ENCODE results near the gene IRF4. TPM values are rescaled to one million over a fixed set of nuclear protein-coding genes. Genes with fewer than 3 reads are reported as not detected.

The IRF4 gene
- total RNA-seq, 1 donor from 2014 or later: 1.3 TPM

DNA sequence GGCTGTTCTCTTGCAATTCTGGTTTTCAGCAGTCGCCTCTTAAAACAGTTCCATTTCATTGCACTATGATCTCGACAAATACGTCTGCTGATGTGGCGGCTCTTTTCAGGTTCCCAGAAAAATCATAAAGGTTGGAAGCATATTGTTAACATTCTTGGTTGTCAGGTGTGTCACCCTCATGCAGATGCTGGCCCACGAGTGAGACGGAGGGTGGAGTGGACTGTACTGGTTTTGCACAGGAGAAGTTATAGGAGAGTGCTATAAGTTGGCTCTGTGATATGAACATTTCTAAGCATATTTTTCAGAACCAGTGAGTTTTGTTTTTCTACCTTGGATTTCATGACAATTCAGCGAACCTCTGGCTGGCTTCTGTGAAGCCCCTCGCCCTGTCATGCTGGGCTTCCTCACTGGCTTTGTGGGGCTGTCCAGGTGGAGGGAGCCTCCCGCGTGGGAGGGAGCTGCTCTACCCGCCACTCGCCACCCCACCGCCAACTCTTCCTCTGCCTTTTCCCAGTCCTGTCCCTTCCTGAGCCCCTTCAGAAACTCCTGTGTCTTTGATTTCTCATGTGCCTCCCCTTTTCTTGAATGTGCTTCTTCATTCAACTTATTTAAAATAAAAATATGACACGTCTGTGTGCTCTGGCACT is 10.6 kb downstream of the IRF4 start:
- Histone ChIP-seq H3K27ac (no peak overlapping the region), H3K4me1 (no peaks in the 10 kb centered on the region), H3K36me3 (no peaks in the 10 kb centered on the region), H3K9me3 (no peaks in the 10 kb centered on the region), H3K27me3 (no peaks in the 10 kb centered on the region), H3K4me3 (no peak overlapping the region)
- intact Hi-C loops (cut with DNase I): no loop called here
- DNase-seq (ENCODE audit: low spot score in 2 of 2): no peak
- TF ChIP-seq, protein P1, sequence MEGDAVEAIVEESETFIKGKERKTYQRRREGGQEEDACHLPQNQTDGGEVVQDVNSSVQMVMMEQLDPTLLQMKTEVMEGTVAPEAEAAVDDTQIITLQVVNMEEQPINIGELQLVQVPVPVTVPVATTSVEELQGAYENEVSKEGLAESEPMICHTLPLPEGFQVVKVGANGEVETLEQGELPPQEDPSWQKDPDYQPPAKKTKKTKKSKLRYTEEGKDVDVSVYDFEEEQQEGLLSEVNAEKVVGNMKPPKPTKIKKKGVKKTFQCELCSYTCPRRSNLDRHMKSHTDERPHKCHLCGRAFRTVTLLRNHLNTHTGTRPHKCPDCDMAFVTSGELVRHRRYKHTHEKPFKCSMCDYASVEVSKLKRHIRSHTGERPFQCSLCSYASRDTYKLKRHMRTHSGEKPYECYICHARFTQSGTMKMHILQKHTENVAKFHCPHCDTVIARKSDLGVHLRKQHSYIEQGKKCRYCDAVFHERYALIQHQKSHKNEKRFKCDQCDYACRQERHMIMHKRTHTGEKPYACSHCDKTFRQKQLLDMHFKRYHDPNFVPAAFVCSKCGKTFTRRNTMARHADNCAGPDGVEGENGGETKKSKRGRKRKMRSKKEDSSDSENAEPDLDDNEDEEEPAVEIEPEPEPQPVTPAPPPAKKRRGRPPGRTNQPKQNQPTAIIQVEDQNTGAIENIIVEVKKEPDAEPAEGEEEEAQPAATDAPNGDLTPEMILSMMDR (IDR thresholded peaks at IDR 0.05): no peak

DNA sequence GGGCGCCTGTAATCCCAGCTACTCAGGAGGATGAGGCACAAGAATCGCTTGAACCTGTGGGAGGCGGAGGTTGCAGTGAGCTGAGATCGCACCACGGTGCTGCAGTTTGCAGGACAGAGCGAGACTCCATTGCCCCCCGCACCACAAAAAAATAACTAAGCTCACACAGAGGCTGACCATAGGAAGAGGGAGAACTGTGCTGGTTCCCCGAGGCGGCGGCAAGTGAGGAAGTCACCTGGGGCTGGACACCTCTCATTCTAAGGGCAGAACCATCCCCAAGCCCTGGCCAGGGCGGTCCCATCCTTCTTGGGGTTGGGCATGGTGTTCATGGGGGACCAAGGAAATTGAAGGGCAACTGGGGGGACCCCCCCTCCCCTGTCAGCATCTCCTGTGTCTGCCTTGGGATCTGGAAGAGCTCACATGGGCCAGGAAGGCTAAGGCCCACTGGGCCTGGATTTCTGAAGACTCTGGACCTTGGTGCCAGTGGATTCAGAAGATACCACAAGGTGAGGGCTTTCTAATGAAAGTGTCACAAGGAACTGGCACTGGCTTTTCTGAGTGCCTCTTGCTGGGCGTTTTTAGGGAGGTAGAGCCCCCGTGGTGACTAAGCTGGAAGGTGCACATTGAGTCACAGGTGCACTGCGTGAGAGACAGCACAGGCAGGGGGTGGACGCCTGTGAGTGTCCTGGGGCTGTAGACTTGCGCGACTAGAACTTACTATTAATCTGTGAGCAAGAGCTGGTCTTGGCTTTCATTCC is 11.5 kb downstream of the IRF4 start:
- TF ChIP-seq, protein P1 (IDR thresholded peaks at IDR 0.05): no peak
- intact Hi-C loops (cut with DNase I): no loop called here
- no peak overlapping the region for H3K27ac ChIP-seq
- no peak for DNase-seq (ENCODE audit: low spot score in 2 of 2)
- no peaks in the 10 kb centered on the region for H3K4me1 ChIP-seq
- H3K9me3 ChIP-seq: no peaks in the 10 kb centered on the region
- no peaks in the 10 kb centered on the region for H3K36me3 ChIP-seq
- H3K4me3 ChIP-seq: no peak overlapping the region
- H3K27me3 ChIP-seq: no peaks in the 10 kb centered on the region

DNA sequence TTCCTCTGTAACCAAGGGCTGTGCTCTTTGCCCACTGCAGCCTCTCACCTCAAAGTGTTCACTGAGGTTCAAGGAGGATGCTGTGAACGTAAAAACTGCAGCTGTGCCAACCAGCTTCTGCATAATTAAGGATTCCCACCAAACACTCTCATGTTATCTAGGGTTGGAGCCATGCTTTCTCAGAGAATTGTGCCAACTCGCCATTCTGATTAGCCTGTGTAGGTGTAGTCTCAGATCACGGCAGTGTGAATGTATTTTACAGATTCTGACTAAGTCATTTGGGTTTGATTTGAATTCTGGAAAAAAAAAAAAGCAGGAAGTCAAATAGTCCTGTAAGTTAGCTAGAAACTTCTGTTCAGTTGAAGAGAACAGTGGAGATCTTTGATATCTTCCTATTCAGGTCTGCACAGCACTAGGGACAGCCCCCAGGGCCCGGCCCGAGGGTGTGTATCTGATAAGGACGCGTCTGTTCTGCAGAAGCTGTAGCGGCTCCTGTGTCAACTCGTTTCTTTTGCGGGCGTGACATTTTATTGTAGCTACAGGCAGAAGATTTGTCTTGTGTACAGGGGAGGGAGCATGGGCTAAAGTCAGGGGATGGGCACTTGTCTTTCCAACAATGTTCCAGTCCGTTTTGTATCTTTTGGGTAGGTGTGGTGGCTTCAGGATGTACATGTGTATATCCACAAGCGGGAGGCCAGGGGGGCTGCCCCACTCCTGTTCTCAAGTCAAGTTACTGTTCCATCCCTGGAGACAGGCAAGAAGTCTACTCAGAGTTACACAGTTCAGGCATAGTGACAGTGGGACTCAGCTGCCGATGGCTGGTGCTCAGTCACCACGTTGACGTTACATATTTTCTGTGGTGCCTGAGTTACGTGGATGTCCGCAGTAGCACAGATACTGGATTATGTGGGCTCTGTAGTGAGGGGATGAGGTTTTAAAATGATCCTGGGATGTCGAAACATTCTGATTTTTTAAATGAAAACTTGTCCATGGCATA is 12.4 kb downstream of the IRF4 start:
- H3K4me1 ChIP-seq: no peaks in the 10 kb centered on the region
- H3K9me3 ChIP-seq: no peaks in the 10 kb centered on the region
- H3K27me3 ChIP-seq: no peaks in the 10 kb centered on the region
- TF ChIP-seq, protein P1 (IDR thresholded peaks at IDR 0.05): no peak
- H3K36me3 ChIP-seq: no peaks in the 10 kb centered on the region
- H3K27ac ChIP-seq: no peak overlapping the region
- no peak overlapping the region for H3K4me3 ChIP-seq
- no peak for DNase-seq (ENCODE audit: low spot score in 2 of 2)
- intact Hi-C loops (cut with DNase I): no loop called here

DNA sequence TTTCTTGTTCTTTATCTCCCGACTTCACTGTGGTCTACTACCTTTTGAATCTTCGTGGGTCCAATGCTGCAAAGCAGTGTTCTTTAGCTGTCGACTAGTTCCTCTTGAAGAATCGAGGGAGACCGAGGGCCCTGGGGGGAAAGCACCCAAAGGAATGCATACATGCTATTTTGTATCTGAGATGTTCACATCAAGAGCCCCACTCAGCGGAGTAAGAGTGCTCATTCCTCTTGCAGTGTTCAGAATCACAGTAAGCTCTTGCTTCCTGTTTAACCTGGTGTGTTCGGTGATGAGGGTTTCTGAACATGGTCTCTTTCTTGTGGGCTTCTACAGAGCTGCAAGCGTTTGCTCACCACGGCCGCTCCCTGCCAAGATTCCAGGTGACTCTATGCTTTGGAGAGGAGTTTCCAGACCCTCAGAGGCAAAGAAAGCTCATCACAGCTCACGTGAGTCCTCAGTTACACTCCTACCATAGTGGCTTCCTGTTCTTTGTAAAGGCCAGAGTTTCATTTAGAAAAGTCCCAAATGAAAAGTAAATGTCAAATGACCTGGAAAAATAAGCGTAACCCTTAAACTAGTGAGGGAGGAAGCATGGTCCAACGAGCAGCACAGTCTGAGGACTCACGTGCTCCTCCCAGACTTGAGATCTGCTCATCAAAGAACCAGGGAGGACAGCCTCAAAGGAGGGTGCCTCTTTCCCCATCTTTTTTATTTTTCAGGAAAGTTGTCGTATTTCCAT is 13.3 kb downstream of the IRF4 start:
- no peak for DNase-seq (ENCODE audit: low spot score in 2 of 2)
- Histone ChIP-seq H3K36me3 (no peaks in the 10 kb centered on the region), H3K4me3 (no peak overlapping the region), H3K27ac (no peak overlapping the region), H3K27me3 (no peaks in the 10 kb centered on the region), H3K4me1 (no peaks in the 10 kb centered on the region), H3K9me3 (no peaks in the 10 kb centered on the region)
- intact Hi-C loops (cut with DNase I): no loop called here
- TF ChIP-seq, protein P1 (IDR thresholded peaks at IDR 0.05): no peak

DNA sequence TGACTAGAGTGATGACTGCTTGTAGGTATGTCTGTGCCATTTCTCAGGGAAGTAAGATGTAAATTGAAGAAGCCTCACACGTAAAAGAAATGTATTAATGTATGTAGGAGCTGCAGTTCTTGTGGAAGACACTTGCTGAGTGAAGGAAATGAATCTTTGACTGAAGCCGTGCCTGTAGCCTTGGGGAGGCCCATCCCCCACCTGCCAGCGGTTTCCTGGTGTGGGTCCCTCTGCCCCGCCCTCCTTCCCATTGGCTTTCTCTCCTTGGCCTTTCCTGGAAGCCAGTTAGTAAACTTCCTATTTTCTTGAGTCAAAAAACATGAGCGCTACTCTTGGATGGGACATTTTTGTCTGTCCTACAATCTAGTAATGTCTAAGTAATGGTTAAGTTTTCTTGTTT is 16.6 kb downstream of the IRF4 start:
- no peaks in the 10 kb centered on the region for H3K9me3 ChIP-seq
- intact Hi-C loops (cut with DNase I): no loop called here
- no peaks in the 10 kb centered on the region for H3K4me1 ChIP-seq
- H3K27ac ChIP-seq: no peak overlapping the region
- no peak overlapping the region for H3K4me3 ChIP-seq
- TF ChIP-seq, protein P1 (IDR thresholded peaks at IDR 0.05): no peak
- no peak for DNase-seq (ENCODE audit: low spot score in 2 of 2)
- H3K36me3 ChIP-seq: no peaks in the 10 kb centered on the region
- no peaks in the 10 kb centered on the region for H3K27me3 ChIP-seq
